Measurements from ENCODE around the gene ATP8A2. TPM values are rescaled to one million over a fixed set of nuclear protein-coding genes. Genes with fewer than 3 reads are reported as not detected.
A peak's percentile ranks its signal among the peaks of the same experiment; 100 is the strongest.

ATP8A2 gene
- total and polyA plus RNA-seq, 2 of the 8 experiments (the other 6 are each of a cell fraction or from before 2014, with no cell fraction given): 2.4 to 8.3 TPM

GRCh38 chr13:25429466-25429865 lies 57.7 kb downstream of the ATP8A2 start:
- Histone ChIP-seq H2BK12ac (ENCODE audit: low read depth, low read length) (no peak overlapping the region), H4K5ac (ENCODE audit: insufficient read length, low read depth, low read length) (no peak overlapping the region), H3K9me3 (ENCODE audit: insufficient read depth in 2 of 2, low read depth in 1 of 2, low read length in 1 of 2) (peaks cover 8 to 15% of the 10 kb centered on the region in 2 experiments; a peak in 3 of 4 replicates), H3K4ac (replicated peaks; ENCODE audit: insufficient read length, low read depth, low read length) (no peak overlapping the region), H3K79me1 (ENCODE audit: low read depth, low read length) (no peaks in the 10 kb centered on the region), H3K36me3 (ENCODE audit: control insufficient read depth in 2 of 4, insufficient read depth in 4 of 4, low read length in 3 of 4) (no peaks in the 10 kb centered on the region), H2AFZ (ENCODE audit: low read length) (no peak overlapping the region), H4K8ac (ENCODE audit: extremely low read depth, insufficient read depth, low read length) (no peak overlapping the region), H3K27me3 (replicated peaks in 1 of 4; ENCODE audit: control insufficient read depth in 3 of 4, extremely low read depth in 1 of 4, insufficient read depth in 3 of 4, low read length in 3 of 4) (no peaks in the 10 kb centered on the region), H2BK15ac (ENCODE audit: low read length) (no peak overlapping the region), H2BK120ac (replicated peaks; ENCODE audit: low read depth, low read length) (no peak overlapping the region), H3K4me1 (replicated peaks in 1 of 4; ENCODE audit: control insufficient read depth in 3 of 4, insufficient read depth in 4 of 4, low read length in 3 of 4) (no peaks in the 10 kb centered on the region), H3K14ac (ENCODE audit: insufficient read length) (no peak overlapping the region), H2AK5ac (ENCODE audit: low read depth, low read length) (no peak overlapping the region), H3K23ac (ENCODE audit: insufficient read length) (no peak overlapping the region), H3K27ac (ENCODE audit: low read depth, low read length) (no peak overlapping the region), H3K9ac (replicated peaks in 1 of 4; ENCODE audit: extremely low read depth in 1 of 4, low read depth in 3 of 4, low read length in 3 of 4) (no peak overlapping the region), H4K91ac (replicated peaks; ENCODE audit: insufficient read length, low read length) (no peak overlapping the region), H3K4me3 (ENCODE audit: extremely low read depth in 1 of 4, insufficient read depth in 2 of 4, low read depth in 3 of 4, low read length in 4 of 4) (no peak overlapping the region), H3K79me2 (ENCODE audit: control insufficient read depth in 1 of 2, insufficient read depth in 2 of 2, low read length in 2 of 2) (no peaks in the 10 kb centered on the region), H3K18ac (ENCODE audit: extremely low read depth, low read length) (no peak overlapping the region), H3K23me2 (ENCODE audit: low read depth, low read length) (no peaks in the 10 kb centered on the region), H3K4me2 (ENCODE audit: insufficient read depth in 1 of 2, low read depth in 2 of 2, low read length in 2 of 2) (no peak overlapping the region), H2BK5ac (ENCODE audit: low read depth, low read length) (no peak overlapping the region), H4K20me1 (replicated peaks in 1 of 2; ENCODE audit: control insufficient read depth in 1 of 2, insufficient read depth in 2 of 2, low read length in 2 of 2) (no peaks in the 10 kb centered on the region), H2BK20ac (ENCODE audit: low read length) (no peak overlapping the region), H3K56ac (replicated peaks; ENCODE audit: insufficient read length, low read depth, low read length) (no peak overlapping the region)
- TF ChIP-seq PHF8 (conservative IDR thresholded peaks at IDR 0.05; ENCODE audit: low read depth, low read length): no peak
- no peak for TF ChIP-seq GTF2F1 (IDR thresholded peaks at IDR 0.05; ENCODE audit: borderline replicate concordance, low read depth, low read length)
- TF ChIP-seq RBBP5 (IDR thresholded peaks at IDR 0.05; ENCODE audit: borderline replicate concordance, low read depth, low read length): no peak
- no peak for TF ChIP-seq EP300 (IDR thresholded peaks at IDR 0.05; ENCODE audit: borderline replicate concordance in 1 of 2, low read depth in 2 of 2, low read length in 2 of 2)
- TF ChIP-seq SP2 (IDR thresholded peaks at IDR 0.05; ENCODE audit: low read length): no peak
- TF ChIP-seq RXRA (IDR thresholded peaks at IDR 0.05; ENCODE audit: insufficient read depth, low read depth, low read length): no peak
- TF ChIP-seq ATF2 (IDR thresholded peaks at IDR 0.05; ENCODE audit: low read length): no peak
- no peak for TF ChIP-seq SIRT6 (IDR thresholded peaks at IDR 0.05; ENCODE audit: low read length)
- TF ChIP-seq, protein P1, sequence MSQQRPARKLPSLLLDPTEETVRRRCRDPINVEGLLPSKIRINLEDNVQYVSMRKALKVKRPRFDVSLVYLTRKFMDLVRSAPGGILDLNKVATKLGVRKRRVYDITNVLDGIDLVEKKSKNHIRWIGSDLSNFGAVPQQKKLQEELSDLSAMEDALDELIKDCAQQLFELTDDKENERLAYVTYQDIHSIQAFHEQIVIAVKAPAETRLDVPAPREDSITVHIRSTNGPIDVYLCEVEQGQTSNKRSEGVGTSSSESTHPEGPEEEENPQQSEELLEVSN (IDR thresholded peaks at IDR 0.05): no peak
- TF ChIP-seq RNF2 (IDR thresholded peaks at IDR 0.05; ENCODE audit: borderline replicate concordance, low read depth, low read length, missing control alignments, poor library complexity, severe bottlenecking): no peak
- TF ChIP-seq JUN (IDR thresholded peaks at IDR 0.05; ENCODE audit: low read depth, low read length): no peak
- no peak for FAIRE-seq
- ChIA-PET POLR2A (ENCODE audit: partially characterized antibody) (no interaction called here), CTCF (ENCODE audit: partially characterized antibody) (no interaction called here)
- peak in 1 of 2 experiments; percentile 32 for DNase-seq (ENCODE audit: low read depth in 1 of 2, low spot score in 2 of 2)
- WGBS, 2 experiments (ENCODE audit: extremely low coverage in 1 of 2, insufficient coverage in 1 of 2, insufficient read length in 1 of 2, insufficient replicate concordance in 2 of 2, low coverage in 1 of 2, low lambda C conversion rate in 2 of 2, missing lambda C conversion rate in 1 of 2): 85% methylated on average over 6 of the region's 6 CpGs; no CpG with 5 or more reads in 1 of the 2 experiments

Data from H1 (cell line).